GM21825 (cell line): ENCODE data around the gene GPR108.
A peak's percentile ranks its signal among the peaks of the same experiment; 100 is the strongest.

Experiments used
- ATAC-seq: cut with Tn5 transposase; IDR thresholded peaks from one replicate; pipeline ENCODE4 v1.9.1; 2021; ENCODE audit warnings: mild to moderate bottlenecking, moderate library complexity; ENCODE audit not compliant: unreplicated experiment

GPR108 gene

DNA sequence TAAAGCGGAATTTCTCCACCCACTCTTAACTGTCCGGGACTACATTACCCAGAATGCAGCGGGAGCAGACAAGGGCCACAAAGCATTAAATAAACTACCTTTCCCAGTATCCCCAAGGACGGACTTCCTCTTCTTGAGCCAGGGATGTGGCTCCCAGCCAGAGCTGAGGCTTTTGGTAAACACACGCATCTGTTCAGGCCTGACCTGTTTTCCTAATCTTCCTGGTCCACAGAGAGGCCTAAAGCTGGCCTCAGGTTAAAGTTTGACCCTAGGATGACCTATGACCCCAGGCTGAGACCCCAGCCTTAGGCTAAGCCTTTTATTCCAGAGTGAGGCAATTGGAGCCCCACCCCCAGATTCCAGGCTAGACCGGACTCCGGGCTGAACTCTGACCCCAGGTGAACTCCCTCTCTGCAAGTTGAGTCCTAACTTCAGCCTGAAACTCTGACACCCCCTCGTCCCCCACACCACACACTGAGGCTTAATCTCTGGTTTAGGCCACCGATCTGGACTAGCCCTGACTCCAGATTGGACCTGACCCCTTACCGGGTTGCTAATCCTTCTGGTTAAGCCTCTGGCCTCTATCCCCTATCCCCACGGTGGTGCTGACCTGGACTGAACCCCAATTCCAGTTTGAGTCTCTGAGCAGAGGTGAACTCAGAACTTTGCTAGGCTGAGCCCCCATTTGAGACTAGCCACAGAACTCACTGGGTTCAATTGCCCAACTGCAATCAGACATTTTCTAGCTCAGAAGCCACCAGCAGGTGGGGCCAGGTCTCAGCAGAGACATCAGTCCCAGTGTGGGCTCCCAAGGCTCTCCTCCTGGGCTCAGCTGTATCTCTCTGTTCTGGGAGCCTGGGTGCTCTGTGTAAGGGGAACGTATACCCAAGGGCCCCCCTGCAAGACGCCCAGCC lies 750 bp upstream of the GPR108 start:
- no peak for ATAC-seq

DNA sequence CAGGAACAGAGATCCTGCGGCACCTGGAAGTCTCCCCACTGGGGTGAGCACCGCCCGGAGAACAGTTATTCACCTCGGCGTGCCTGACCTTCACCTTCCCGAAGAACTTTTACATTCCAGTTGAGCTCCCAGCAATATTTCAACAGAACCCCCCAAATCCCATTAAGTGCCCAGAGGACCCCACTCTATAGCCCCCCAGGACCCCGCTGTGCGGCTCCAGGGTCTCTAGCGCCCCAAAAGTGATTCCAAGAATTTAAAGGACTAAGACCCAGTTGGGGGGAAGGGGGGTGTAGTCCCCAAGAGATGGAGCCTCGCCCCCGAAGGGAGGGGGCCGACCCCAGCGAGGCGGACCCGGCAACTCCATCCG lies 480 bp downstream of the GPR108 start:
- ATAC-seq: no peak

DNA sequence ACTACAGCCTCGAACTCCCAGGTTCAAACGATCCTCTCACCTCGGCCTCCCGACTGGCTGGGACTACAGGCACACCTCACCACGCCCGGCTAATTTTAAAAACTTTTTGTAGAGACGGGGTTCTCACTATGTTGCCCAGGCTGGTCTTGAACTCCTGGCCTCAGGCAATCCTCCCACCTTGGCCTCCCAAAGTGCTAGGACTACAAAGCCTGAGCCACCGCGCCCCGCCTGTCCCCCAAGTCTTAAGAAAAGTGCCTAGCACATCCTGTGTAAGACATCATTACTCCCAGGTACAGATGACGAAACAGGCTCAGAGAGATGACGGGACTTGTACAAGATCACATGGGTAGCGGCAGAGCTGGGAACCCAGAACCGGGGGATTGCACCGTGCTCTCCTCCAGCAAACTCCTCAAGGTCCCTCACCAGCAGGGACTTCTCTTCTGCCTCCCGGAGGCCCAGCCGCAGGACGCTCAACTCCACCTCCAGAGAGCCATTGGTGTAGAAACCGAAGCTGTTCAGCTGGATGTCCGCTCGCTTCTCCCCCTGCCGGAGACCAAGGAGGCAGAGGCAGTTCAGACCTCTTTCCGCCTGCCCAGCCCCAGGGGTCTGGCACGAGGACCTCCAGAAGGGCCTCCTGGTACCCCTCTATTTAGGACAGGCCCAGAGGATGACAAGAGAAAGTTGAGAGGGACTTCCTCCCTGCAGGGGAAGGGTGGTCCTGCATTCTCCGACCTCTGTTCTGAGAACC lies 1.0 kb downstream of the GPR108 start:
- no peak for ATAC-seq

DNA sequence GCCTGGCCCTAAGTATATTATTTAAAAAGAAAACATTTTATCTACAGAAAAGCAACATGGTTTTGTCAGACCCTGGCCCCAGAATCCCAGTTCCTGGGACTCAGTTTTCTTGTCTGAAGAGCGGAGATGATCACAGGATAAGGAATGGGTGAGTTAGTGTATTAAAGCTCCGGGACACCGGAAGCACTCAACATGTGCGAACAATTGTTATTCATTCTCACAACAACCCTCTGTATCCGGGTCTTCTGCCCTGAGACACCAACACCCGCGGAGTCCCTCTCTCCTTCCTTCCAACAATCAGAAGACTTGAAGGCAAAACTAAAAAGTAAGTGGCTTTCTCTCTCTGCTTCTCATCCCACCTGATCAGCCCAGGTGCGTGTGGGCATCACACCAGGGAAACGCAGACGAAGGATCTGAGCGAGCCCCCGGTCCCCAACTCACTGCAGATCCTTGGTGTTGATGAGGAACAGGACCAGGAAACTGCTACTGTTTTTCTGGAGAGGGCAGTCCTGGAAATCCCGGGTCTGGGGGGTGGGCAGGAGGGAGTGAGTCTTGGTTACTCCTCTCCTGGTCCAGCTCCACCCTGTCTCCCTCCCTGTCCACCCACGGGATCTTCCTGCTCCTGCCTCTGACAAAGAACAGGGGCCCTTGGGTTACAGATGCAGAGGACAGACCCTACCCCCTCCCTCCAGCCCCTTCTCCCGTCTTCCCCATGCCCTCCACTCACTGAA lies 2.0 kb downstream of the GPR108 start:
- ATAC-seq: no peak

DNA sequence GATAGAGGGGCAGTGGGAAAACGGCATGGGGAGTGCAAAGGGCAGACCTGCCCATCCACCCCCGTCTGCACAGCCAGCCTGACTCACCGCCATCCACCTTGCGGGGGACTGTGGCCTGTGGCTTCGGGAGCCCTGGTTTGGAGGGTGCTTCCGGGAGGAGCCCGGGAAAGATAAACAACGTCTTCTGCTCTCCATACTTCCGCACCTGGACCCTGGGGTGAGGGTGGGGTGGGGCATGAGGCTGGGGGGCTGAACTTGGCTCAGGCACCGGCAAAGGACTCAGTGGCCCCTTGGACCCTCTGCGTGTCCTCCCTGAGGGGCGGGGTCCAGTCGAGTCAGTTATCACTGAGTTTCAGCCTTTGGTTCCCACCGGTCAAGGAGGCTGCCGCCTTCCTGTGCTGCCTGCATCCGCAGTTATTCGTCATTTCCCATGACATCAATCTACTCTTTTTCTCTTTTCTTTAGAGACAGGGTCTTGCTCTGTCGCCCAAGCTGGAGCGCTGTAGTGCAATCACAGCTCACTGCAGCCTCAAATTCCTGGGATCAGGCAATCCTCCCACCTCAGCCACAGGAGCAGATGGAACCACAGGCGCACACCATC lies 3.2 kb downstream of the GPR108 start:
- ATAC-seq: no peak

DNA sequence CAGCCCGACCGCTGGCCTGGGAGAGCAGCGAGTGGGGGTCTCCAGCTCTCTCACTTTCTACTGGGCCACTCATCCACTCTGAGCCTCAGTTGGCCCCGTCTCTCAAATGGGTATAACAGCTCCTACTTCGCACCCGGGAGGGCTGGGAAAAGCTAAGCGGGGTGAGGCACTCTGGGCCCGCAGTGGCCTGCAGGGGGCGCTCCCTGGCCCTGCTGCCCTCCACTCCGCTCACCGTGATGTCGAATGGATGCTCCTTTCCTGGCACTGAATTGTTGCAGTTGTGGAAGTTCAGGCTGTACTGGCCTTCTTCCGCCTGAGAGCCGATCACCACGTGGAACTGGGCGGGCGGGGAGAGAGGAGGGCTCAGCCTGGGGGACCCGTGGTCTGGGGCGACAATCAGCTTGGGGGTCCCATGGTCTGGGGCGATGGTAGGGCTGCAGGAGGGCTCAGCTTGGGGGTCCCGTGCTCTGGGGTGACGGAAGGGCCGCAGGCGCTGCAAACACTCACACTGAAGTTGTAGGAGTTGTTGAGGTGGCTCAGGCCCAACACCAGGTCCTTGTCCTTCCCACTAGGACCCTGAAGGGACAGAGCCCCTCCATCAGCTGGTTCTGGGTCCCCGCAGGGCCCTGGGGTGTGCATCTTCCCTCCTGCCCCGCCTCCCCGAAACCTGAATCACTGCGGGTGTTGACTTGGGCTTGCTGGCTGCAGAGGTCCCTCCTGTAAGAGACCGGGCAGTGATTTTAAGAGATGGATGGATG lies 3.9 kb downstream of the GPR108 start:
- ATAC-seq: no peak

DNA sequence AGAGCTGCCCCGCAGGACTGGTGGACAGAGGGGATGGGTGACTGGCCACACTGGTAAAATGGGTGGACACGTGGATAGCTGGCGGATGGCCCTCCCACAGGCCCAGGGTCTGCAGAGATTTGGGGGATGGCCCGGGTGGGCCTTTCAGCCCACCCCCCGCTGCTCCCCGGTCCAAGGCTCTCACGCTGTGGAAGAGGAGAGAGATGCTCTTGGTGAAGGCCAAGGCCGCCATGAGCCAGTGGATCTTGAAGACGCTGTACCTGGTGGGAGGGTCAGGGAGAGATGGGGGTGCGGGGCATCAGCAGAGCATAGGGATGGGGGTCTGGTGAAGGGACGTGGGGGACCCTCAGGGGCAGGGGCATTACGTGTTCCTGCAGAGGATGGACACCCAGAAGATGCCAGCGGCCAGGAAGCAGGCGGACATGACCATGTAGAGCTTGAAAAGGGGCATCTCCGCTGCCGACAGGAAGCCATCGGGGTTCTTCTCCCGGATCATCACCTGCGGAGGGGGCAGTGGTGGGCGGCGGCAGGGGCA lies 4.5 kb downstream of the GPR108 start:
- ATAC-seq: no peak

DNA sequence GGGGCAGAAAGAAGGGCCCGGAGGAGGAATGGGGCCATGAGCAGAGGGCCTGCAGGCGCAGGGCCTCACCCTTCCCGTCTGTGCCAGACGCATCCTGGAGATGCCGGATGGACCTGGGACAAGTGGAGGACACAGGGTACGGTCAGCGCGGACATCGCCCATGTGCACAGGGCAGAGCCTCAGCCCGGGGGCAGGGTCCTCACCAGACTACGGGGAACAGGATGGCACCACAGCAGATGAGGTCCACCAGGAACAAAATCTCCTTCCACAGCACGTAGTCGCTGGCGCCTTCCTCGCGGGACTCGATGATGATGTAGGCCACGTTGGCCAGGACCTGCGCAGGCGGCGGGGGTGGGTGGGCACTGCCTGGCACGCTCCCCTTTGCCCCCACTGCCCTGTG lies 5.6 kb downstream of the GPR108 start:
- ATAC-seq: no peak

DNA sequence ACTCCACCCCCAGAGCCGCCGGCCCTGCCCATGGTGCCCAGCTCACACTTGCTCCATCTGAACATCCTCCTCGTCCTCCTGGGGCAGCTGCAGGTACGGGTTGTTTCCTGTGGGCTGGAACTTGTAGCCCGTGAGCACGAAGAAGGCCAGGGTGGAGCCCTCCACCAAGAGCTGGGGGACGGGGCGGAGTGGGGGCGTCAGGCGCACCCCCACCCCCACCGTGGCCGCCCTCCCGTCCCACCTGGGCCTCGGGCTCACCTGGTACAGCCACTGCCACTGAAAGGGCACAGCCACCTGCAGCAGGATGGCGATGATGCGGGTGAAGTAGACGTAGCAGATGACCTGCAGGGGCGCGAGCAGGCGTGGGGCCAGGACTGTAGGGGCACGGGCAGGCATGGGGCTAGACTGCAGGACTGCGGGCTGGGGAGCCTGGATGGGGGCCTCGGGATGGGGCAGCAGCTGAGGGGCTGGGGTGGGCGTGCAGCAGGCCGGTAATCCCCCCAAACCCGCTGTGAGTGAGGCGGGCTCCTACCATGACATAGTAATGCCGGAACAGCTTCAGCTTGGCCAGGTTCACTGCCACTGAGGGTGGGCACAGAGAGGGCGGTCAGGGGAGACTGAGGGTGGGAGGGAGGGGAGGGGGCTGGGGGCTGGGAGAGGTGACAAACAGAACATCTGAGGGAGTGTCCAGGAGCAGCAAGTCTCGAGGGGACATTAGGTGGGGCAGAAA lies 6.3 kb downstream of the GPR108 start:
- no peak for ATAC-seq

DNA sequence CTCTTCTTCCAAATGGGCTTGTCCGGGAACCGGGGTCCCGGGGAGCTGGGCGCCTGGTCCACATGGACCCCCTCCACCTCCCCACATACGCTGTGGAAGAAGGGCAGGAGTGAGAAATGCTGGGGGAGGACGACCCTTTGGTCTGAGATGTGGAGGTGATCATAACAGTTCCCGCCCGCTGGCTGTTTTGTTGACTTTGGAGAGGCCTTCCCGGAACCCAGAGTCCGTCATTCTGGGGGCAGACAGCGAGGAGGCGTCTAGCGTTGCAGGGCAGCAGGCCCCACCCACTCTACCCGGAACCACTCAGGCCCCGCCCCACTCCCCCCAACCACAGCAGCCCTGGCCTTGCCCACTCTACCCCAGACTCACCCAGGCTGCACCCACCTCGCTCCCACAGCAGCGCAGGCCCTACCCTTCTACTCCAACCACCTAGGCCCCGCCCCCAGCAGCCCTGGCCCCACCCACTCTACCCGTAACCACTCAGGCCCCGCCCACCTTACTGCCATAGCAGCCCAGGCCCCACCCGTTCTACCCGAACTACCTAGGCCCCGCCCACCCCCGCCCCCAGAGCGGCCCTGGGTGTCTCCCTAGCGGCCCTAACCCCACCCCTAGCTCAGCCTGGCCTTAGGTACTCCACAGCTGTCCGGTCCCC lies 7.1 kb downstream of the GPR108 start:
- no peak for ATAC-seq

DNA sequence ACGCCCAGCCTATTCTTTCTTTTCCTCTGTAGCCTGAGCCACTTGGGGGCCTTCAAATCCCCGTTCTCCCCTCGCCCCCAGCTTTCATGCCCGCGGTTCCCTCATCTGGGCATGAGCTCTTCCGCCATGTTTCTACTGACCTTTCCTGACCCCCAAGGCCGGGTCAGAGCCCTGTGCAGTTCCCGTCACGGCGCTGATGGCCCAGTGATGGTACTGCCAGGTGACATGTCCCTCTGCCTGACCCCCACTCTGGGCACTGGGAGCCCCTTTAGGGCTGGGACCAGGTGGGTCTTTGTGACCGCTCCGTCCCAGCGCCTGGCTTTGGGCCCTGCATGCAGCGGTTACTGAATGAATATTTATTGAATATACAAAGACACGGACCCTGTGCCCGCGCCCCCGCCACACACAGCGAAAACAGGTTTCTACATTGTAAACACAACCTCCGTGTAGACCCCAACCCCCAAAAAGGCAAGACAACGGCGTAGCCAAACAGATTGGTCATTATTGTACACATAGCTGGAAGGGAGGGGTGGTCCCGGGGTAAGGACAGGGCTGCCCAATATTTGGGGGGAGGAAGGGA lies 7.7 kb downstream of the GPR108 start:
- ATAC-seq: no peak

DNA sequence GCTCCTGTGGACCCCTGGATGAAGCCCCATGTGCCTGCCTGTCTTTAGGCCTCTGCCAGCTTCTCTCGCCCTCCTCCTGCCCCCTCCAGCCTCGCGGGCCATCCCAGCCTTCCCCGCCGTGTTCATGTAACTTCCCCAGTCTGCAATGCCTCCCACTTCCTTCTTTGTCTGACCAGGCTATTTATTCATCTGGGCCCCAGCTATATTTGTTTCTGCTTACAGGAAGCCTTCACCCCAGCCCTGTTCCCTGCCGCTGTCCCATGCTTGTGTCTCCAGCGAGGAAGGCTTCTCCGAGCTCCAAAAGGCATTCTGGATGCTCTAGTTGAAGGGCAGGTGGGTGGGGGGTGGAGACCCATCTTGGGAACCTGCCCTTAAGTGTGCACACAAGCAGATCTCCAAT lies 9.0 kb downstream of the GPR108 start:
- ATAC-seq: no peak

DNA sequence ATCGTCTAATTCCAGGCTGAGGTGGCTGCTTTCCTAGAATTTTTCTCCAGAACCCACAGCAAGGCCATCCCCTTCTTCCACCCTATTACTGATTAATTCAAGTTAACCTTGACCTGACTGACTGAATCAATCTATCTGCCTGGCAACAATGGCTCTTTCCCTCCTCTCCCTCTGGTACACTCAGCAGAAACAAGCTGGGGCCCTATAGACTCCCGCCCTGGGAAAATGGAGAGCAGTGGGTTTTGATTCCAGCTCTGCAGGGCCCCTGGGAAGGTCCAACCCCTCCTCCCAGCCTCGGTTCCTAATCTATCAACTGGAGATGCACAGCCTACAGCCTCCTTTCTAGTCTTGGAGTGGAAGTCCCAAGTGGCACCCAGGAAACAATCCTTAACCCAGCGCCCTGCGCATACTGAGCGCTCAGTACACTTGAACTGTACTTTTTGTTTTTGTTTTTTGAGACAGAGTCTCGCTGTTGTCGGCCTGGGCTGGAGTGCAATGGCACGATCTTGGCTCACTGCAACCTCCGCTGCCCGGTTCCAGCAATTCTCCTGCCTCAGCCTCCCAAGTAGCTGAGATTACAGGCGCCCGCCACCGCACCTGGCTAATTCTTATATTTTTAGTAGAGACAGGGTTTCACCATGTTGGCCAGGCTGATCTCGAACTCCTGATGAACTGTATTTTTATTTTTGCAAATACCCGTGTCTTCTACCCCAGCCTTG lies 11.7 kb downstream of the GPR108 start:
- ATAC-seq: no peak

DNA sequence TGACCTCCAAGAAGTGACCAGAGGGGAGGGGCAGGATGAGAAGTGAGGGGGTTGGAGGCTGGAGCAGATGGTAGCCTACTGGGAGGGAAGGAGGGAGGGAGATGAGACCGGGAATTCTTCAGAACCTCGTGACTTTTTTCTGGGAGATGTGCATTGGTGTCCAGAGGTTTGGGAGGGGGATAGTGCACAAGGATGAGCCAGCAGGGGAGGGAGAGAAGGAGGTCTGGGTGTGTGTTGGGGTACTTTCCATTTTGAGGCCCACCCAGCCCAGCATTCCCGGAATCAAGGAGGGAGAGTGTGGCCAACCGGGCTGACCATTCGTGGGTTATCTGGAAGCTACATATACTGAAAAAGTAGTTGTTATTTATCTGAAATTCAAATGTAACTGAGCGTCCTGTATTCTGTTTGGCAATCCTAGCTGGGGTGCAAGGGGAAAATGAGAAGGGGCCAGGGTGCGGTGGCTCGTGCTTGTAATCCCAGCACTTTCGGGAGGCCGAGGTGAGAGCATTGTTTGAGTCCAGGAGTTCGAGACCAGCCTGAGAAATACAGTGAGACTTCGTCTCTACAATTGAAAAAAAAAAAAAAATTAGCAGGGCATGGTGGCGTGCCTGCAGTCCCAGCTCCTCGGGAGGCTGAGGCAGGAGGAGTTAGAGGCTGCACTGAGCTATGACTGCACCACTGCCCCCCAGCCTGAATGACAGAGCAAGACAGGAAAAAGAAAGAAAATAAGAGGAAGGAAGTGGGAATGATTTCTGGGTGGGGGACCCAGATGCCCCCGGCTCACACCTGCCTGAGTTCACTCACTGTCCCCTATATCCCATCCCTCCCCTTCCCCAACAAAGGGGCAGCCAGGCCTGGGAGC lies 12.5 kb downstream of the GPR108 start:
- no peak for ATAC-seq

DNA sequence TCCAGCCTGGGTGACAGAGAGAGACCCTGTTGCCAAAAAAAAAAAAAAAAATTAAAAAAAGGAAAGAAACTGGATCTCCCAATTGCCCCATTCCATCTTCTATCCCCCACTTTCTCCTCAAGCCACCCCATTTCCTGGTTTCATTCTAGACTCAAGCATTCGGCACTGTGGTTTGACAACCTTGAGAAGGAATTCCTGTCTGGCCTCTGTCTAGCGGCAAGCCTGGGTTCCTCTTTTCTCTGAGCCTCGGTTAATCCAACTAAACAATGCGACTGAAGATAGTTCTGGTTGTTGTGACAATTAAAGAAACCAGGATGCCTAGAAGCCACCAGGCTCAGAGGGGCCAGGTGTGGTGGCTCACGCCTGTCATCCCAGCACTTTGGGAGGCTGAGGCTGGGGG lies 13.6 kb downstream of the GPR108 start:
- no peak for ATAC-seq

DNA sequence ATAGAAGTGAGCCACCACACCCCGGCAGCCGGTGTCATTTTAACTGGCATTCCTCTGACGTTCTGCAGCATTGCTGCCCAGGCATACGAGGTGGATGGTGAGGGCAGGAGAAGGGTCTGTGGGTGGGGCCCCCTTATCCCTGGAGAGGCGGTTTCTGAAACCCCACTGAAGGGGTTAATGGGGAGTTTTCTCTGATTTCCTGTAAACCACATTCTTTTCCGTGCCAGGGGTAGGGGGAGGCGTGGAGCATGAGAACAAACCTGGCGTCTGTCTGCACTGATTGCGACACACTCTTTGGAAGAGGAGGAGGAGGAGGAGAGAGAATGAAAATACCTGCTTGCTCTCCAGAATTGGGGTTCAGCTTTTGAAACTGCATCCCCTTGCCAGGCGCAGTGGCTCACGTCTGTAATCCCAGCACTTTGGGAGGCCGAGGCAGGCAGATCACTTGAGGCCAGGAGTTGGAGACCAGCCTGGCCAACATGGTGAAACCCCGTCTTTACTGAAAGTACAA lies 14.2 kb downstream of the GPR108 start:
- ATAC-seq: no peak

DNA sequence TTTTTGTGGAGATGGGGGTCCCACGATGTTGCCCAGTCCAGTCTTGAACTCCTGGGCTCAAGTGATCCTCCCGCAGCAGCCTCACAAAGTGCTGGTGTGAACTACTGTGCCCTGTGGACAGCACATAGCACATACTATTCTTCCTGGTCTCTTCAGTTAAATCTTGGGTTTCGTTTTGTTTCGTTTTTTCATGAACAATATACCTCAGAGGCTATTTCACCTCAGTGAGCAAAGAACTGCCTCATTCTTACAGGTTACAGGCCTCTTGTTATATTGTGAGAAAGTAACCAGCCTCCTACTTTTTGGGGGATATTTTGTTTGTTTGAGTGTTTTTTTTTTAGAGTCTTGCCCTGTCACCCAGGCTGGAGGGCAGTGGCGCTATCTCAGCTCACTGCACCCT lies 15.6 kb downstream of the GPR108 start:
- peak; percentile 47 for ATAC-seq
